Measurements from ENCODE around the gene LINGO1.

Gene LINGO1

GRCh38 chr15:77614251-77614806, 18.4 kb downstream of the LINGO1 start:
- POLR2A ChIA-PET (ENCODE audit: low non-redundant PET) = no interaction called here
- H3K27ac ChIP-seq = no peak overlapping the region
- CTCF ChIA-PET = no interaction called here
- no peak for TF ChIP-seq CTCF (conservative IDR thresholded peaks at IDR 0.05; ENCODE audit: low read depth)
- DNase-seq (ENCODE audit: low spot score) = no peak

- H3K27ac ChIP-seq = no peak overlapping the region
- no peak for TF ChIP-seq CTCF (conservative IDR thresholded peaks at IDR 0.05; ENCODE audit: low read depth)
- ChIA-PET POLR2A (ENCODE audit: low non-redundant PET) (no interaction called here), CTCF (no interaction called here)
- no peak for DNase-seq (ENCODE audit: low spot score)
Observed at GRCh38 chr15:77613814-77614213, 18.9 kb downstream of the LINGO1 start.

GRCh38 chr15:77612958-77613601, 19.6 kb downstream of the LINGO1 start:
- H3K27ac ChIP-seq = no peak overlapping the region
- DNase-seq (ENCODE audit: low spot score) = no peak
- ChIA-PET POLR2A (ENCODE audit: low non-redundant PET) (no interaction called here), CTCF (no interaction called here)
- TF ChIP-seq CTCF (conservative IDR thresholded peaks at IDR 0.05; ENCODE audit: low read depth) = no peak

- CTCF ChIA-PET = no interaction called here
- no peak for DNase-seq (ENCODE audit: low spot score)
- no peak overlapping the region for H3K27ac ChIP-seq
- TF ChIP-seq CTCF (conservative IDR thresholded peaks at IDR 0.05; ENCODE audit: low read depth) = no peak
- POLR2A ChIA-PET (ENCODE audit: low non-redundant PET) = no interaction called here
Observed at GRCh38 chr15:77611767-77612166, 20.9 kb downstream of the LINGO1 start.

- POLR2A ChIA-PET (ENCODE audit: low non-redundant PET) = no interaction called here
- no peak overlapping the region for H3K27ac ChIP-seq
- CTCF ChIA-PET = no interaction called here
- TF ChIP-seq CTCF (conservative IDR thresholded peaks at IDR 0.05; ENCODE audit: low read depth) = no peak
- no peak for DNase-seq (ENCODE audit: low spot score)
Observed at GRCh38 chr15:77610731-77611130, 22.0 kb downstream of the LINGO1 start.

GRCh38 chr15:77609558-77609957, 23.2 kb downstream of the LINGO1 start:
- H3K27ac ChIP-seq = no peak overlapping the region
- no peak for DNase-seq (ENCODE audit: low spot score)
- CTCF ChIA-PET = interaction anchor here (0.6 to 1.4 kb wide), 2 partner anchors 24 to 214 kb away, joined by 3 to 4 read pairs; no protein-coding TSS in a partner anchor
- POLR2A ChIA-PET (ENCODE audit: low non-redundant PET) = no interaction called here
- TF ChIP-seq CTCF (conservative IDR thresholded peaks at IDR 0.05; ENCODE audit: low read depth) = no peak

Data from RWPE1 (cell line).